B cell (primary cell): ENCODE data around the gene ABR. TPM values are rescaled to one million over a fixed set of nuclear protein-coding genes. Genes with fewer than 3 reads are reported as not detected.
A peak's percentile ranks its signal among the peaks of the same experiment; 100 is the strongest.

Experiments
- ATAC-seq: fragments of 200-7000 bp; cut with Tn5 transposase; one replicate; pipeline ENCODE4 v1.10.0; 2021; ENCODE audit warnings: low read depth, mild to moderate bottlenecking, moderate number of reproducible peaks, moderate library complexity
- CTCF ChIA-PET: fragments of 350-600 bp; sonication (Branson Sonifier 250); formaldehyde crosslinking; loops from one replicate; lab custom pipeline; 2021; ENCODE audit warnings: antibody characterized with exemption, inconsistent platforms; lab: Charles Lee
- POLR2A ChIA-PET: fragments of 350-600 bp; sonication (Branson Sonifier 250); formaldehyde crosslinking; loops from one replicate; lab custom pipeline; 2021; ENCODE audit warnings: antibody characterized with exemption; lab: Charles Lee
- DNase-seq: peaks from one replicate; pipeline ENCODE4 v3.0.0; 2013
- H2AFZ ChIP-seq: 2 replicates; pipeline ENCODE4 v1.6.1; 2012; ENCODE audit warnings: mild to moderate bottlenecking, low read depth, low read length; ENCODE audit not compliant: insufficient read depth, poor library complexity, severe bottlenecking
- H3K27ac ChIP-seq, 2 donors: 1 replicate in 1 of 2; 2 replicates in 1 of 2; pipeline ENCODE4 v1.5.1; 2012 to 2013; ENCODE audit warnings: low read length in 2 of 2, mild to moderate bottlenecking in 2 of 2, moderate library complexity in 1 of 2
- H3K27me3 ChIP-seq, 4 experiments: fragments of 200-600 bp in 1 of 4; sonication (generic) in 1 of 4; replicated peaks in 1 of 4; 1 replicate in 2 of 4; 2 replicates in 2 of 4; pipeline versions ENCODE4 v1.6.1 to v1.7.0; 2013 to 2016; ENCODE audit warnings: low read length in 3 of 4, mild to moderate bottlenecking in 2 of 4, mixed read lengths in 1 of 4, moderate library complexity in 1 of 4; ENCODE audit not compliant: insufficient read depth in 4 of 4, control insufficient read depth in 3 of 4; ENCODE audit errors: control extremely low read depth in 1 of 4
- H3K36me3 ChIP-seq, 2 experiments: replicated peaks in 1 of 2; 1 replicate in 1 of 2; 2 replicates in 1 of 2; pipeline versions ENCODE4 v1.6.1 to v1.7.1; 2013; ENCODE audit warnings: low read length in 1 of 2; ENCODE audit not compliant: insufficient read depth in 2 of 2, control insufficient read depth in 1 of 2; ENCODE audit errors: control extremely low read depth in 1 of 2, extremely low read depth in 1 of 2
- H3K4me1 ChIP-seq, 2 donors: fragments of 200-600 bp in 1 of 2; sonication (generic) in 1 of 2; 1 replicate in 1 of 2; 2 replicates in 1 of 2; pipeline versions ENCODE4 v1.5.1 to v1.6.1; 2013 to 2017; ENCODE audit warnings: low read length in 2 of 2; ENCODE audit not compliant: control insufficient read depth in 2 of 2, insufficient read depth in 2 of 2
- H3K4me2 ChIP-seq: replicated peaks from 2 replicates; pipeline ENCODE3; 2012; ENCODE audit warnings: mild to moderate bottlenecking, low read depth, low read length; ENCODE audit not compliant: poor library complexity, severe bottlenecking
- H3K4me3 ChIP-seq, 5 experiments: fragments of 200-600 bp in 1 of 5; sonication (generic) in 1 of 5; 1 replicate in 3 of 5; 2 replicates in 2 of 5; pipeline versions ENCODE4 v1.5.1 to v1.7.0; 2011 to 2016; ENCODE audit warnings: low read length in 4 of 5, mild to moderate bottlenecking in 4 of 5, low read depth in 2 of 5, control low read depth in 1 of 5, moderate library complexity in 1 of 5; ENCODE audit not compliant: insufficient read depth in 1 of 5; ENCODE audit errors: control extremely low read depth in 1 of 5, extremely low read depth in 1 of 5
- H3K79me2 ChIP-seq: fragments of 200-600 bp; sonication (generic); one replicate; pipeline ENCODE4 v1.6.0; 2016; ENCODE audit warnings: low read length; ENCODE audit not compliant: control insufficient read depth, insufficient read depth
- H3K9ac ChIP-seq: fragments of 200-600 bp; sonication (generic); 2 replicates; pipeline ENCODE4 v1.6.1; 2017; ENCODE audit warnings: mild to moderate bottlenecking, low read length, moderate library complexity
- H3K9me3 ChIP-seq, 3 donors: one replicate each; pipeline versions ENCODE4 v1.6.1 to v1.7.1; 2013; ENCODE audit warnings: low read length in 2 of 3; ENCODE audit not compliant: control insufficient read depth in 2 of 3, insufficient read depth in 1 of 3; ENCODE audit errors: control extremely low read depth in 1 of 3
- H4K20me1 ChIP-seq: 2 replicates; pipeline ENCODE4 v1.6.0; 2012; ENCODE audit warnings: mild to moderate bottlenecking, low read length; ENCODE audit not compliant: insufficient read depth, control insufficient read depth, poor library complexity, severe bottlenecking
- H3K27ac Mint-ChIP-seq: one replicate; pipeline ENCODE4 v1.8.0; 2021; ENCODE audit warnings: mixed read lengths
- H3K27me3 Mint-ChIP-seq: one replicate; pipeline ENCODE4 v1.8.0; 2021; ENCODE audit warnings: mixed read lengths
- H3K4me1 Mint-ChIP-seq: one replicate; pipeline ENCODE4 v1.8.0; 2021; ENCODE audit warnings: mixed read lengths
- H3K4me3 Mint-ChIP-seq: one replicate; pipeline ENCODE4 v1.8.0; 2021; ENCODE audit warnings: mixed read lengths
- H3K9me3 Mint-ChIP-seq: one replicate; pipeline ENCODE4 v1.8.0; 2022; ENCODE audit warnings: mixed read lengths; ENCODE audit not compliant: insufficient read depth
- EZH2 ChIP-seq: IDR thresholded peaks from 2 replicates; pipeline ENCODE4 v1.6.1; 2012; ENCODE audit warnings: borderline replicate concordance, low read depth, mild to moderate bottlenecking, moderate library complexity, low read length; ENCODE audit not compliant: insufficient read depth, poor library complexity, severe bottlenecking
- WGBS: methylation state at CpG from one replicate; pipeline ENCODE4 v1.1.5; 2013; ENCODE audit warnings: missing lambda C conversion rate; ENCODE audit not compliant: insufficient coverage; 5-methylcytosine and 5-hydroxymethylcytosine counted together
- intact Hi-C: fragments of 100-400 bp; cut with micrococcal nuclease; formaldehyde crosslinking; loops from one replicate; pipeline ENCODE4 v1.10.0; 2022
- polyA plus RNA-seq: library from polyadenylated mRNA; depleted of rRNA; stranded (reverse); fragments of >200 nt; gene quantifications from 2 replicates; pipeline ENCODE4 v1.2.3, GENCODE V29; 2012
- total RNA-seq, 2 donors: library from RNA; stranded (reverse); fragments of 120-200 nt in 1 of 2; gene quantifications; 1 replicate in 1 of 2; 2 replicates in 1 of 2; pipeline versions ENCODE4 v1.2.3 to v1.2.4, GENCODE V29; 2013 to 2022
- TF ChIP-seq, protein P1 (sequence below): fragments of 200-600 bp; IDR thresholded peaks from one replicate; pipeline ENCODE4 v1.8.0; 2022; ENCODE audit warnings: antibody characterized with exemption, mild to moderate bottlenecking

Gene ABR
- total and polyA plus RNA-seq, 2 donors (not counting 1 experiment from before 2014, with no cell fraction given): 79.8 to 262 TPM

DNA sequence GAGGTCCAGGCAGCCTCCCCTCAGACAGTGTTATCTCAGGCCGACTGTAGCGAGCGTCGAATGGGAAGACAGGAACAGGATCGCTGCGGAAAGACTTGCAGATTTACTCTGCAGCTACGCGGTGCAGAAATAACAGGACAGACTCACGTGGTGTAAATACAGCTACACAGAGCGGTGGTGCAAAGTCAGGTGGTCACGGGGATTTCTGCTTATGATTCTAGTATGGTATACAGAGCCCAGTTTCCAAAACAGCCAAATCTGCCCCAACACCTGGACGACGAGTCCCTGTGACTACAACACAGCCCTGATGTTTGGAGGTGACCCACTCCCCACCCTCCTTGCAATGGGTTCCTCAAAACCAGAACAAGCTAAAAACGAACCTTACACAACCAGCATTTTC, 40.6 kb upstream of the ABR start:
- H3K4me1 Mint-ChIP-seq: peaks cover 50% of the 10 kb centered on the region
- no peak overlapping the region for H3K27ac Mint-ChIP-seq
- Histone ChIP-seq H3K36me3 (peaks cover 0 to 6% of the 10 kb centered on the region in 2 experiments), H3K4me1 (peaks cover 26 to 27% of the 10 kb centered on the region in 2 donors), H3K9me3 (peaks cover 0 to 5% (median 0%) of the 10 kb centered on the region in 3 donors), H4K20me1 (peaks cover 93% of the 10 kb centered on the region), H2AFZ (no peak overlapping the region), H3K4me2 (no peak overlapping the region), H3K27ac (no peak overlapping the region), H3K4me3 (no peak overlapping the region), H3K79me2 (peaks cover 88% of the 10 kb centered on the region), H3K9ac (no peak overlapping the region), H3K27me3 (no peaks in the 10 kb centered on the region)
- intact Hi-C loops: no loop called here
- H3K4me3 Mint-ChIP-seq: peak overlapping the region; percentile 54
- CTCF ChIA-PET: interaction anchor here (1.2 to 1.7 kb wide), 2 partner anchors 33 to 98 kb away, joined by 3 to 5 read pairs; no protein-coding TSS in a partner anchor
- no peak for ATAC-seq
- no peaks in the 10 kb centered on the region for H3K27me3 Mint-ChIP-seq
- TF ChIP-seq, protein P1, sequence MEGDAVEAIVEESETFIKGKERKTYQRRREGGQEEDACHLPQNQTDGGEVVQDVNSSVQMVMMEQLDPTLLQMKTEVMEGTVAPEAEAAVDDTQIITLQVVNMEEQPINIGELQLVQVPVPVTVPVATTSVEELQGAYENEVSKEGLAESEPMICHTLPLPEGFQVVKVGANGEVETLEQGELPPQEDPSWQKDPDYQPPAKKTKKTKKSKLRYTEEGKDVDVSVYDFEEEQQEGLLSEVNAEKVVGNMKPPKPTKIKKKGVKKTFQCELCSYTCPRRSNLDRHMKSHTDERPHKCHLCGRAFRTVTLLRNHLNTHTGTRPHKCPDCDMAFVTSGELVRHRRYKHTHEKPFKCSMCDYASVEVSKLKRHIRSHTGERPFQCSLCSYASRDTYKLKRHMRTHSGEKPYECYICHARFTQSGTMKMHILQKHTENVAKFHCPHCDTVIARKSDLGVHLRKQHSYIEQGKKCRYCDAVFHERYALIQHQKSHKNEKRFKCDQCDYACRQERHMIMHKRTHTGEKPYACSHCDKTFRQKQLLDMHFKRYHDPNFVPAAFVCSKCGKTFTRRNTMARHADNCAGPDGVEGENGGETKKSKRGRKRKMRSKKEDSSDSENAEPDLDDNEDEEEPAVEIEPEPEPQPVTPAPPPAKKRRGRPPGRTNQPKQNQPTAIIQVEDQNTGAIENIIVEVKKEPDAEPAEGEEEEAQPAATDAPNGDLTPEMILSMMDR: no peak
- no peak for TF ChIP-seq EZH2
- no peaks in the 10 kb centered on the region for H3K9me3 Mint-ChIP-seq
- 93% methylated on average over 14 of the region's 14 CpGs for WGBS
- DNase-seq: no peak
- POLR2A ChIA-PET: no interaction called here

GRCh38 chr17:1217089-1217385, 37.3 kb upstream of the ABR start:
- no peak for DNase-seq
- Mint-ChIP-seq H3K27ac (no peak overlapping the region), H3K4me1 (peaks cover 74% of the 10 kb centered on the region), H3K9me3 (no peaks in the 10 kb centered on the region), H3K27me3 (no peaks in the 10 kb centered on the region), H3K4me3 (peak overlapping the region; percentile 69)
- peak overlapping the region; percentile 74 for H3K4me2 ChIP-seq
- ATAC-seq: no peak
- peaks cover 76% of the 10 kb centered on the region for H4K20me1 ChIP-seq
- H3K9me3 ChIP-seq: peaks cover 0 to 5% (median 0%) of the 10 kb centered on the region in 3 donors
- CTCF ChIA-PET: interaction anchor here (1.0 to 4.1 kb wide), 7 partner anchors 11 to 115 kb away, joined by 3 to 13 read pairs (median 7); no protein-coding TSS in a partner anchor
- H2AFZ ChIP-seq: no peak overlapping the region
- H3K27me3 ChIP-seq: no peaks in the 10 kb centered on the region
- POLR2A ChIA-PET: interaction anchor here (1.2 to 2.1 kb wide), 4 partner anchors 11 to 300 kb away, joined by 3 to 14 read pairs (median 8); partner anchors contain the start of gene INPP5K
- peaks cover 73% of the 10 kb centered on the region for H3K79me2 ChIP-seq
- peaks cover 0 to 6% of the 10 kb centered on the region in 2 experiments for H3K36me3 ChIP-seq
- H3K9ac ChIP-seq: no peak overlapping the region
- H3K4me1 ChIP-seq: peaks cover 49 to 58% of the 10 kb centered on the region in 2 donors
- intact Hi-C loops: loop anchor here (2.0 kb wide), 1 partner anchor 18 kb away; no protein-coding TSS in a partner anchor
- TF ChIP-seq, protein P1: no peak
- no peak for TF ChIP-seq EZH2
- WGBS: 90% methylated on average over 12 of the region's 12 CpGs
- H3K27ac ChIP-seq: no peak overlapping the region
- no peak overlapping the region for H3K4me3 ChIP-seq
